Astrocyte (in vitro differentiated cells and primary cell): ENCODE results near the gene MTO1. TPM values are rescaled to one million over a fixed set of nuclear protein-coding genes. Genes with fewer than 3 reads are reported as not detected.

Experiments used
- DNase-seq: peaks from one replicate; pipeline ENCODE4 v3.0.0-alpha.2; 2010; ENCODE audit warnings: low read depth
- FAIRE-seq: peaks from 2 replicates; lab custom pipeline; 2011; peaks lifted over from hg19 to GRCh38; lab: Jason Lieb, UNC
- H2AFZ ChIP-seq: 2 replicates; pipeline ENCODE4 v1.6.0; 2012; ENCODE audit warnings: low read depth, low read length, inconsistent platforms
- H3K27ac ChIP-seq: 2 replicates; pipeline ENCODE4 v1.5.1; 2011; ENCODE audit warnings: low read depth, low read length, inconsistent platforms
- H3K27me3 ChIP-seq: 2 replicates; pipeline ENCODE4 v1.6.0; 2011; ENCODE audit warnings: low read length, inconsistent platforms; ENCODE audit not compliant: insufficient read depth
- H3K36me3 ChIP-seq: 2 replicates; pipeline ENCODE4 v1.5.1; 2011; ENCODE audit warnings: low read length, inconsistent platforms; ENCODE audit not compliant: insufficient read depth
- H3K4me1 ChIP-seq: 2 replicates; pipeline ENCODE4 v1.5.1; 2011; ENCODE audit warnings: low read length, inconsistent platforms; ENCODE audit not compliant: insufficient read depth
- H3K4me2 ChIP-seq: 2 replicates; pipeline ENCODE4 v1.6.0; 2012; ENCODE audit warnings: low read length, inconsistent platforms
- H3K4me3 ChIP-seq: 2 replicates; pipeline ENCODE4 v1.5.1; 2011; ENCODE audit warnings: low read depth, mild to moderate bottlenecking, low read length, inconsistent platforms; ENCODE audit not compliant: insufficient read depth
- H3K79me2 ChIP-seq: 2 replicates; pipeline ENCODE4 v1.6.0; 2012; ENCODE audit warnings: mild to moderate bottlenecking, low read length, inconsistent platforms; ENCODE audit not compliant: insufficient read depth
- H3K9ac ChIP-seq: 2 replicates; pipeline ENCODE4 v1.6.0; 2012; ENCODE audit warnings: mild to moderate bottlenecking, low read length, inconsistent platforms
- H3K9me3 ChIP-seq: 2 replicates; pipeline ENCODE4 v1.5.1; 2012; ENCODE audit warnings: low read depth, mild to moderate bottlenecking, low read length, inconsistent platforms; ENCODE audit not compliant: insufficient read depth
- H4K20me1 ChIP-seq: 2 replicates; pipeline ENCODE4 v1.6.0; 2012; ENCODE audit warnings: low read length, inconsistent platforms; ENCODE audit not compliant: insufficient read depth
- H3K27ac Mint-ChIP-seq: one replicate; pipeline ENCODE4 v1.8.0; 2021; ENCODE audit warnings: mild to moderate bottlenecking, mixed read lengths; ENCODE audit not compliant: unreplicated experiment
- H3K27me3 Mint-ChIP-seq: one replicate; pipeline ENCODE4 v1.8.0; 2021; ENCODE audit warnings: low read depth, mixed read lengths; ENCODE audit not compliant: unreplicated experiment
- H3K36me3 Mint-ChIP-seq: one replicate; pipeline ENCODE4 v1.8.0; 2021; ENCODE audit warnings: low read depth, mixed read lengths; ENCODE audit not compliant: unreplicated experiment
- H3K4me1 Mint-ChIP-seq: one replicate; pipeline ENCODE4 v1.8.0; 2021; ENCODE audit warnings: low read depth, mixed read lengths; ENCODE audit not compliant: unreplicated experiment
- H3K4me3 Mint-ChIP-seq: one replicate; pipeline ENCODE4 v1.8.0; 2021; ENCODE audit warnings: mild to moderate bottlenecking, moderate library complexity, mixed read lengths; ENCODE audit not compliant: unreplicated experiment
- H3K9me3 Mint-ChIP-seq: one replicate; pipeline ENCODE4 v1.8.0; 2021; ENCODE audit warnings: mild to moderate bottlenecking, mixed read lengths; ENCODE audit not compliant: unreplicated experiment
- EZH2 ChIP-seq: IDR thresholded peaks from 2 replicates; pipeline ENCODE4 v1.6.1; 2012; ENCODE audit warnings: mild to moderate bottlenecking, low read length, inconsistent platforms; ENCODE audit not compliant: insufficient read depth
- total RNA-seq: library from RNA; stranded (reverse); gene quantifications from 2 replicates; pipeline ENCODE4 v1.2.1, GENCODE V29; 2021
- TF ChIP-seq, protein P1 (sequence below): IDR thresholded peaks from 2 replicates; pipeline ENCODE4 v1.5.1; 2011; ENCODE audit warnings: low read depth, mild to moderate bottlenecking, inconsistent platforms, low read length, moderate library complexity; ENCODE audit not compliant: insufficient read depth

MTO1 gene
- total RNA-seq, 1 donor from 2014 or later: 17.6 TPM

DNA sequence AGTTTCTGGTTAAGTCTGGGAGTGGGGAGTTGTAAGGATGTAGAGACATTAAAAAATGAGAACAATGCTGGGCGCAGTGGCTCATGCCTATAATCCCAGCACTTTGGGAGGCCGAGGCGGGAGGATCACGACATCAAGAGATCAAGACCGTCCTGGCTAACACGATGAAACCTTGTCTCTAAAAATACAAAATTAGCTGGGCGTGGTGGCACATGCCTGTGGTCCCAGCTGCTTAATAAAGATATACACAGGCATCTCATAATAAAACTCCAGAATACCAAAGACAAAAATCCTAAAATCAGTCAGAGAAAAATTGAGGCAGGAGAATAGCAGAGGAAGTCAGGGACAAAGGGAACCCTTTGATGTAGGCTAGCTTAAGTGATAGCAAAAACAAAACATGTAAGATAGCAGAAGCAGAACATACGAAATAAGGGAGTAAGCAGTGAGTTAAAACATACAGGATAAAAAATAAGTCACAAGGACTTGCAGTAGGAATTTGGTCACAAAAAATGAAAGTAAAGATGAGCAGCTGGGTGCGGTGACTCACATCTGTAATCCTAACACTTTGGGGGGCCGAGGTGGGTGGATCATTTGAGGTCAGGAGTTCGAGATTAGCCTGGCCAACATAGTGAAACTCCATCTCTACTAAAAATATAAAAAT, 43.3 kb upstream of the MTO1 start:
- no peaks in the 10 kb centered on the region for H3K9me3 ChIP-seq
- no peak overlapping the region for H3K27ac ChIP-seq
- no peak overlapping the region for H2AFZ ChIP-seq
- H3K36me3 Mint-ChIP-seq: no peaks in the 10 kb centered on the region
- H3K36me3 ChIP-seq: no peaks in the 10 kb centered on the region
- H3K27me3 Mint-ChIP-seq: no peaks in the 10 kb centered on the region
- H3K9ac ChIP-seq: no peak overlapping the region
- no peaks in the 10 kb centered on the region for H3K79me2 ChIP-seq
- no peaks in the 10 kb centered on the region for H3K4me1 Mint-ChIP-seq
- no peak overlapping the region for H3K4me3 Mint-ChIP-seq
- no peak overlapping the region for H3K27ac Mint-ChIP-seq
- no peaks in the 10 kb centered on the region for H3K27me3 ChIP-seq
- no peak overlapping the region for H3K4me2 ChIP-seq
- H4K20me1 ChIP-seq: no peaks in the 10 kb centered on the region
- H3K4me1 ChIP-seq: no peaks in the 10 kb centered on the region
- FAIRE-seq: no peak
- DNase-seq: no peak
- no peak for TF ChIP-seq EZH2
- TF ChIP-seq, protein P1, sequence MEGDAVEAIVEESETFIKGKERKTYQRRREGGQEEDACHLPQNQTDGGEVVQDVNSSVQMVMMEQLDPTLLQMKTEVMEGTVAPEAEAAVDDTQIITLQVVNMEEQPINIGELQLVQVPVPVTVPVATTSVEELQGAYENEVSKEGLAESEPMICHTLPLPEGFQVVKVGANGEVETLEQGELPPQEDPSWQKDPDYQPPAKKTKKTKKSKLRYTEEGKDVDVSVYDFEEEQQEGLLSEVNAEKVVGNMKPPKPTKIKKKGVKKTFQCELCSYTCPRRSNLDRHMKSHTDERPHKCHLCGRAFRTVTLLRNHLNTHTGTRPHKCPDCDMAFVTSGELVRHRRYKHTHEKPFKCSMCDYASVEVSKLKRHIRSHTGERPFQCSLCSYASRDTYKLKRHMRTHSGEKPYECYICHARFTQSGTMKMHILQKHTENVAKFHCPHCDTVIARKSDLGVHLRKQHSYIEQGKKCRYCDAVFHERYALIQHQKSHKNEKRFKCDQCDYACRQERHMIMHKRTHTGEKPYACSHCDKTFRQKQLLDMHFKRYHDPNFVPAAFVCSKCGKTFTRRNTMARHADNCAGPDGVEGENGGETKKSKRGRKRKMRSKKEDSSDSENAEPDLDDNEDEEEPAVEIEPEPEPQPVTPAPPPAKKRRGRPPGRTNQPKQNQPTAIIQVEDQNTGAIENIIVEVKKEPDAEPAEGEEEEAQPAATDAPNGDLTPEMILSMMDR: no peak
- H3K4me3 ChIP-seq: no peak overlapping the region
- H3K9me3 Mint-ChIP-seq: no peaks in the 10 kb centered on the region

- Histone ChIP-seq H3K27ac (no peak overlapping the region), H3K27me3 (no peaks in the 10 kb centered on the region), H2AFZ (no peak overlapping the region), H3K9ac (no peak overlapping the region), H3K4me3 (no peak overlapping the region), H3K9me3 (no peaks in the 10 kb centered on the region), H3K36me3 (no peaks in the 10 kb centered on the region), H3K79me2 (no peaks in the 10 kb centered on the region), H3K4me1 (no peaks in the 10 kb centered on the region), H3K4me2 (no peak overlapping the region), H4K20me1 (no peaks in the 10 kb centered on the region)
- H3K9me3 Mint-ChIP-seq: no peaks in the 10 kb centered on the region
- H3K4me1 Mint-ChIP-seq: no peaks in the 10 kb centered on the region
- no peak for DNase-seq
- H3K4me3 Mint-ChIP-seq: no peak overlapping the region
- no peak overlapping the region for H3K27ac Mint-ChIP-seq
- no peaks in the 10 kb centered on the region for H3K27me3 Mint-ChIP-seq
- FAIRE-seq: no peak
- no peak for TF ChIP-seq EZH2
- TF ChIP-seq, protein P1: no peak
- no peaks in the 10 kb centered on the region for H3K36me3 Mint-ChIP-seq
These were observed 40.0 kb upstream of the MTO1 start for GRCh38 chr6:73421534-73421933.

- FAIRE-seq: no peak
- H3K9me3 ChIP-seq: no peaks in the 10 kb centered on the region
These were observed 26.3 kb upstream of the MTO1 start for GRCh38 chr6:73435236-73435635.

More at GRCh38 chr6:73435236-73435635, 26.3 kb upstream of the MTO1 start:
- Mint-ChIP-seq H3K27me3 (no peaks in the 10 kb centered on the region), H3K4me3 (no peak overlapping the region), H3K9me3 (no peaks in the 10 kb centered on the region), H3K36me3 (no peaks in the 10 kb centered on the region), H3K4me1 (no peaks in the 10 kb centered on the region), H3K27ac (no peak overlapping the region)
- H3K79me2 ChIP-seq: no peaks in the 10 kb centered on the region
- no peaks in the 10 kb centered on the region for H3K27me3 ChIP-seq
- no peak overlapping the region for H3K27ac ChIP-seq
- no peak for DNase-seq
- no peaks in the 10 kb centered on the region for H4K20me1 ChIP-seq
- TF ChIP-seq, protein P1: no peak
- no peak for TF ChIP-seq EZH2
- no peaks in the 10 kb centered on the region for H3K36me3 ChIP-seq
- no peaks in the 10 kb centered on the region for H3K4me1 ChIP-seq
- H3K4me2 ChIP-seq: no peak overlapping the region
- no peak overlapping the region for H3K9ac ChIP-seq
- H3K4me3 ChIP-seq: no peak overlapping the region
- H2AFZ ChIP-seq: no peak overlapping the region
